Measurements from ENCODE around the gene SECTM1. TPM values are rescaled to one million over a fixed set of nuclear protein-coding genes. Genes with fewer than 3 reads are reported as not detected.
"Not testable (repeated sequence)": the region's sequence is repeated elsewhere in the genome, so short reads cannot be mapped to it uniquely, and the experiment has no call there.

The SECTM1 gene
- not detected in 2 replicates for total RNA-seq

- Mint-ChIP-seq H3K4me3 (peak within 1 kb of the TSS; percentile 85), H3K36me3 (ENCODE audit: low read depth) (no peaks in the 10 kb centered on the region), H3K9me3 (no peaks in the 10 kb centered on the region), H3K27me3 (peaks cover 13% of the 10 kb centered on the region), H3K4me1 (peaks cover 28% of the 10 kb centered on the region), H3K27ac (no peak within 1 kb of the TSS)
- no peak for DNase-seq
- TF ChIP-seq CTCF (IDR thresholded peaks at IDR 0.05), result no peak
- intact Hi-C loops (cut with micrococcal nuclease), result no loop called here
- ChIA-PET CTCF (interaction anchor here (1.2 kb wide), 1 partner anchor 10 kb away, joined by 3 read pairs; no protein-coding TSS in a partner anchor), POLR2A (interaction anchor here (0.9 to 2.2 kb wide), 3 partner anchors 36 to 105 kb away, joined by 3 to 19 read pairs (median 3); partner anchors contain the start of gene SLC16A3)
- ATAC-seq (ENCODE audit: low read depth), result peak; percentile 54
Observed at GRCh38 chr17:82333279-82334171, at the start of gene SECTM1. Gene SECTM1 (minus strand): TSS chr17:82333766. CDS start chr17:82327240, 6,526 bp downstream.

GRCh38 chr17:82382933-82383255, 49.3 kb upstream of the SECTM1 start:
- peaks cover 18% of the 10 kb centered on the region for H3K27me3 Mint-ChIP-seq
- no peak overlapping the region for H3K27ac Mint-ChIP-seq
- ATAC-seq (ENCODE audit: low read depth) (no peak), DNase-seq (no peak)
- H3K9me3 Mint-ChIP-seq, result no peaks in the 10 kb centered on the region
- H3K4me3 Mint-ChIP-seq, result no peak overlapping the region
- intact Hi-C loops (cut with micrococcal nuclease), result no loop called here
- ChIA-PET POLR2A (no interaction called here), CTCF (no interaction called here)
- no peak for TF ChIP-seq CTCF (IDR thresholded peaks at IDR 0.05)
- no peaks in the 10 kb centered on the region for H3K36me3 Mint-ChIP-seq (ENCODE audit: low read depth)
- no peaks in the 10 kb centered on the region for H3K4me1 Mint-ChIP-seq

- H3K9me3 Mint-ChIP-seq; ATAC-seq (ENCODE audit: low read depth); H3K4me3 Mint-ChIP-seq; H3K4me1 Mint-ChIP-seq; H3K27ac Mint-ChIP-seq; H3K36me3 Mint-ChIP-seq (ENCODE audit: low read depth); DNase-seq; CTCF ChIA-PET; intact Hi-C loops (cut with micrococcal nuclease); POLR2A ChIA-PET: not testable (repeated sequence)
- H3K27me3 Mint-ChIP-seq, result peaks cover 18% of the 10 kb centered on the region
Observed at GRCh38 chr17:82382220-82382932, 48.8 kb upstream of the SECTM1 start.

- intact Hi-C loops (cut with micrococcal nuclease); CTCF ChIA-PET; POLR2A ChIA-PET; DNase-seq; H3K9me3 Mint-ChIP-seq; ATAC-seq (ENCODE audit: low read depth); H3K4me1 Mint-ChIP-seq; H3K36me3 Mint-ChIP-seq (ENCODE audit: low read depth); H3K27ac Mint-ChIP-seq; H3K4me3 Mint-ChIP-seq: not testable (repeated sequence)
- peaks cover 18% of the 10 kb centered on the region for H3K27me3 Mint-ChIP-seq
Observed at GRCh38 chr17:82381703-82382009, 48.1 kb upstream of the SECTM1 start.

GRCh38 chr17:82380860-82381702, 47.5 kb upstream of the SECTM1 start:
- no peak for TF ChIP-seq CTCF (IDR thresholded peaks at IDR 0.05)
- Mint-ChIP-seq H3K4me3 (no peak overlapping the region), H3K4me1 (no peaks in the 10 kb centered on the region), H3K9me3 (no peaks in the 10 kb centered on the region), H3K27ac (no peak overlapping the region), H3K36me3 (ENCODE audit: low read depth) (no peaks in the 10 kb centered on the region), H3K27me3 (peaks cover 21% of the 10 kb centered on the region)
- intact Hi-C loops (cut with micrococcal nuclease), result no loop called here
- CTCF ChIA-PET, result no interaction called here
- ATAC-seq (ENCODE audit: low read depth) (no peak), DNase-seq (no peak)
- POLR2A ChIA-PET, result no interaction called here

GRCh38 chr17:82378741-82379021, 45.1 kb upstream of the SECTM1 start:
- ChIA-PET POLR2A (interaction anchor here (0.6 kb wide), 1 partner anchor 12 kb away, joined by 3 read pairs; no protein-coding TSS in a partner anchor), CTCF (no interaction called here)
- H3K4me1 Mint-ChIP-seq, result no peaks in the 10 kb centered on the region
- no peak overlapping the region for H3K27ac Mint-ChIP-seq
- no peaks in the 10 kb centered on the region for H3K9me3 Mint-ChIP-seq
- DNase-seq (no peak), ATAC-seq (ENCODE audit: low read depth) (no peak)
- peaks cover 24% of the 10 kb centered on the region for H3K27me3 Mint-ChIP-seq
- TF ChIP-seq CTCF (IDR thresholded peaks at IDR 0.05), result no peak
- intact Hi-C loops (cut with micrococcal nuclease), result no loop called here
- no peaks in the 10 kb centered on the region for H3K36me3 Mint-ChIP-seq (ENCODE audit: low read depth)
- H3K4me3 Mint-ChIP-seq, result no peak overlapping the region

Data from activated B cell treated with CpG ODN at 0.5 μM for 24 hours (primary cell).